ENCODE results near the gene LOXL4. TPM values are rescaled to one million over a fixed set of nuclear protein-coding genes. Genes with fewer than 3 reads are reported as not detected.

The LOXL4 gene
- total and polyA plus RNA-seq, 8 donors: 2.5 to 7.0 (median 5.6) TPM

- Histone ChIP-seq H3K4me3 (no peak overlapping the region), H3K9me3 (no peaks in the 10 kb centered on the region), H3K27me3 (peaks cover 0 to 33% of the 10 kb centered on the region in 2 donors), H3K4me1 (peaks cover 15 to 22% of the 10 kb centered on the region in 2 donors), H3K27ac (peak overlapping the region in 1 of 2 donors; percentile 3), H3K36me3 (no peaks in the 10 kb centered on the region)
- ATAC-seq: peak; percentile 84
- intact Hi-C loops (cut with DNase I): no loop called here
- DNase-seq: peak in 2 of 4 donors; percentile 44 to 82
- no peak for TF ChIP-seq CTCF (IDR thresholded peaks at IDR 0.05)
These were observed 1.5 kb upstream of the LOXL4 start for GRCh38 chr10:98269435-98269912.

- intact Hi-C loops (cut with DNase I): no loop called here
- TF ChIP-seq CTCF (IDR thresholded peaks at IDR 0.05): no peak
- peak overlapping the region; percentile 28 to 40 for H3K4me3 ChIP-seq
- peak overlapping the region; percentile 27 to 48 for H3K27ac ChIP-seq
- DNase-seq: no peak
- ATAC-seq: peak; percentile 26
- H3K27me3 ChIP-seq: peaks cover 0 to 33% of the 10 kb centered on the region in 2 donors
- peaks cover 15 to 22% of the 10 kb centered on the region in 2 donors for H3K4me1 ChIP-seq
- no peaks in the 10 kb centered on the region for H3K9me3 ChIP-seq
- no peaks in the 10 kb centered on the region for H3K36me3 ChIP-seq
These were observed 869 bp upstream of the LOXL4 start for GRCh38 chr10:98268694-98269431.

- H3K4me1 ChIP-seq: peaks cover 15 to 22% of the 10 kb centered on the region in 2 donors
- DNase-seq: no peak
- H3K9me3 ChIP-seq: no peaks in the 10 kb centered on the region
- no peaks in the 10 kb centered on the region for H3K36me3 ChIP-seq
- H3K4me3 ChIP-seq: peak overlapping the region in 1 of 2 donors; percentile 40
- TF ChIP-seq CTCF (IDR thresholded peaks at IDR 0.05): no peak
- no peak for ATAC-seq
- peaks cover 0 to 33% of the 10 kb centered on the region in 2 donors for H3K27me3 ChIP-seq
- intact Hi-C loops (cut with DNase I): no loop called here
- H3K27ac ChIP-seq: peak overlapping the region; percentile 53 to 61
These were observed 713 bp downstream of the LOXL4 start for GRCh38 chr10:98267069-98267893.

GRCh38 chr10:98266647-98267046 lies 1.3 kb downstream of the LOXL4 start:
- intact Hi-C loops (cut with DNase I): no loop called here
- Histone ChIP-seq H3K4me3 (no peak overlapping the region), H3K9me3 (no peaks in the 10 kb centered on the region), H3K36me3 (no peaks in the 10 kb centered on the region), H3K27me3 (peaks cover 0 to 33% of the 10 kb centered on the region in 2 donors), H3K27ac (no peak overlapping the region), H3K4me1 (peaks cover 15 to 22% of the 10 kb centered on the region in 2 donors)
- TF ChIP-seq CTCF (IDR thresholded peaks at IDR 0.05): no peak
- ATAC-seq (no peak), DNase-seq (no peak)
